NCI-H1048 (cell line): ENCODE results near the gene NXPE1.
"Not testable (repeated sequence)": the region's sequence is repeated elsewhere in the genome, so short reads cannot be mapped to it uniquely, and the experiment has no call there.

Source experiments
- DNase-seq: peaks from one replicate; lab custom pipeline; 2025; lab: John Stamatoyannopoulos, UW

The NXPE1 gene

DNA sequence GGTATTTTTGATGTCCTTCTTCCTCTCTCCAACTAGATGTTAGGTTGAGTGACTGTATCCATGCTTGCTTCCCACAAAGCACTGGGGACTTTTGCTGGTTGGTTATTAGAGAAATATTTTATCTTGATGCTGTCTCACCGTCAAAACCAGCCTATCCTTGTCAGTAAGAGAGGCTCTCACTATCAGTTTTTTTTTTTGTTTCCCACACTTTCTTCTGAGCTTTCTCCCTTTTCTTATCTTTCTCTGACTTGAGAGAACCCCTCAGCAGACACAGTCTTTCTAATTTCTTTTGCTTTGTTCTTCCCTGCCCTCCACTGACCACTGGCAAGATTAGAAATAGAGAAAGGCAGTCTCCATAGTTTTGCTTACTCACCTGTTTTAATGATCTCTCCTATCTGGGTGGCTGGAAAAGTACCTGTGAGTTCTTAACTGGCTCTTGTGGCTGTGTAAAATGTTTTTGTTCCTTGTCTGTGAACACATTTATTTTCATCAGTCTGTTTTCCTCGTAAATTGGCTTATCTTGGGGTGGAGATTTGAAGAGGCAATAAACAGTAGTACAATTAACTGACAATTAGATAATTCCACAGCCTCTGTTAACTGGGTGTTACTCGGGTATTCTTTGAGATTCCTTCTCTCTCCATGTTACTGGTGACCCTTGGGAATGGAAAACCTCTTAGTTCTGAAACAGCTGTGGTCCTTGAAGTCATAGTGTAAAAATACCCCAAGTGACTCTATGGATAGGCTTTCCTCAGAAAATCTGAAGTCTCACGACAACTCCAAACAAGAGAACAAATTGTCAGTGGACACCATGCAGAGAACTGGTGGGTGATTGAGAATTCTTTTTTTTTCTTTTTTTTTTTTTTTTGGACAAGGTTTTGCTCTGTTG lies at the start of gene NXPE1:
Gene NXPE1 (minus strand): TSS at position 457 of the 886 bp plus-strand sequence. CDS start 8,680 bp downstream, outside the sequence.
- no peak for DNase-seq

DNA sequence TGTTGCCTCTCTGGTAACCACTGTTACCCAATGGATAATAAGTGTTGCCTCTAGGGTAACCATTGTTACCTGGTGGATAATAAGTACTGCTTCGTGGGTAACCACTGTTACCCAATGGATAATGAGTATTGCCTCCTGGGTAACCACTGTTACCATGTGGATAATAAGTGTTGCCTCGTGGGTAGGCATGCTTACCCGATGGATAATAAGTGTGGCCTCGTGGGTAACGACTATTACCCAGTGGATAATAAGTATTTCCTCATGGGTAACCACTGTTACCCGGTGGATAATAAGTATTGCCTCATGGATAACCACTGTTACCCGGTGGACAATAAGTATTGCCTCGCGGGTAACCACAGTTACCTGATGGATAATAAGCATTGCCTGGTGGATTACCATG lies 49.7 kb upstream of the NXPE1 start:
- no peak for DNase-seq

DNA sequence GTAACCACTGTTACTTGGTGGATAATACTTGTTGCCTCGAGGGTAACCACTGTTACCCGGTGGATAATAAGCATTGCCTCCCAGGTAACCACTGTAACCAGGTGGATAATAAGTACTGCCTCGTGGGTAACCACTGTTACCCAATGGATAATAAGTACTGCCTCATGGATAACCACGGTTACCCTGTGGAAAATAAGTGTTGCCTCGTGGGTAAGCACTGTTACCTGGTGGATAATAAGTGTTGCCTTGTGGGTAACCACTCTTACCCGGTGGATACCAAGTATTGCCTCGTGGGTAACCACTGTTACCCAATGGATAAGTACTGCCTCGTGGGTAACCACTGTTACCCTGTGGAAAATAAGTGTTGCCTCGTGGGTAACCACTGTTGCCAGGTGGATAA lies 48.9 kb upstream of the NXPE1 start:
- DNase-seq: not testable (repeated sequence)

DNA sequence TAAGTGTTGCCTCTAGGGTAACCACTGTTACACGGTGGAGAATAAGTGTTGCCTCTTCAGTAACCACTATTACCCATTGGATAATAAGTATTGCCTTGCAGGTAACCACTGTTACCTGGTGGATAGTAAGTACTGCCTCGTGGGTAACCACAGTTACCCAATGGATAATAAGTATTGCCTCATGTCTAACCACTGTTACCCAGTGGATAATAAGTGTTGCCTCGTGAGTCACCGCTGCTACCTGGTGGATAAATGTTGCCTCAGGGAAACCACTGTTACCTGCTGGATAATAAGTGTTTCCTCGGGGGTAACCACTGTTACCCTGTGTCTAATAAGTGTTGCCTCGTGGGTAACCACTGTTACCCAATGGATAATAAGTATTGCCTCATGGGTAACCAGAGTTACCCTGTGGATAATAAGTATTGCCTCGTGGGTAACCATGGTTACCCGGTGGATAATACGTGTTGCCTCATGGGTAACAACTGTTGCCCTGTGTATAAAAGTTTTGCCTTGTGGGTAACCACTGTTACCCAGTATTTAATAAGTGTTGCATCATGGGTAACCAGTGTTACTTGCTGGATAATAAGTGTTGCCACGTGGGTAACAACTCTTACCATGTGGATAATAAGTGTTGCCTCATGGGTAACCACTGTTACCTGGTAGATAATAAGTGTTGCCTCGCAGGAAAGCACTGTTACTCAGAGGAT lies 48.2 kb upstream of the NXPE1 start:
- no peak for DNase-seq

DNA sequence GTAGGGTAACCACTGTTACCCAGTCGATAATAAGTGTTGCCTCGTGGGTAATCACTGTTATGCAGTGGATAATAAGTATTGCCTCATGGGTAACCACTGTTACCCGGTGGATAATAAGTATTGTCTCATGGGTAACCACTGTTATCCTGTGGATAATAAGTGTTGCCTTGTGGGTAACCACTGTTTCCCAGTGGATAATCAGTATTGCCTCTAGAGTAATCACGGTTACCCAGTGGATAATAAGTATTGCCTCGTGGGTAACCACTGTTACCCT lies 47.1 kb upstream of the NXPE1 start:
- not testable (repeated sequence) for DNase-seq

DNA sequence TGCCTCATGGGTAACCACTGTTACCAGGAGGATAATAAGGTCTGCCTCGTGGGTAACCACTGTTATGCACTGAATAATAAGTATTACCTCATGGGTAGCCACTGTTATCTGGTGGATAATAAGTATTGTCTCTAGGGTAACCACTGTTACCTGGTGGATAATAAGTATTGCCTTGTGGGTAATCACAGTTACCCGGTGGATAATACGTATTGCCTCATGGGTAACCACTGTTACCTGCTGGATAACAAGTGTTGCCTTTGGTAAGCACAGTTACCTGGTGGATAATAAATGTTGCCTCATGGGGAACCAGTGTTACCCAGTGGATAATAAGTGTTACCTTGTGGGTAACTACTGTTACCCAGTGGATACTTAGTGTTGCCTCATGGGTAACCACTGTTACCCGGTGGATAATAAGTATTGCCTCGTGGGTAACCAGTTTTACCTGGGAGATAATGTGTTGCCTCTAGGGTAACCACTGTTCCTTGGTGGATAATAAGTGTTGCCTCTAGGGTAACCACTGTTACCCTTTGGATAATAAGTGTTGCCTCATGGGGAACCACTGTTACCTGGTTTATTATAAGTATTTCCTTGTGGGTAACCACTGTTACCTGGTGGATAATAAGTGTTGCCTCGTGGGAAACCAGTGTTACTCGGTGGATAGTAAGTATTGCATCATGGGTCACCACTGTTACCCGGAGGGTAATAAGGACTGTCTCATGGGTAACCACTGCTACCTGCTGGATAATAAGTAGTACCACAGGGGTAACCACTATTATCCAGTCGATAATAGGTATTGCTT lies 46.5 kb upstream of the NXPE1 start:
- DNase-seq: no peak

DNA sequence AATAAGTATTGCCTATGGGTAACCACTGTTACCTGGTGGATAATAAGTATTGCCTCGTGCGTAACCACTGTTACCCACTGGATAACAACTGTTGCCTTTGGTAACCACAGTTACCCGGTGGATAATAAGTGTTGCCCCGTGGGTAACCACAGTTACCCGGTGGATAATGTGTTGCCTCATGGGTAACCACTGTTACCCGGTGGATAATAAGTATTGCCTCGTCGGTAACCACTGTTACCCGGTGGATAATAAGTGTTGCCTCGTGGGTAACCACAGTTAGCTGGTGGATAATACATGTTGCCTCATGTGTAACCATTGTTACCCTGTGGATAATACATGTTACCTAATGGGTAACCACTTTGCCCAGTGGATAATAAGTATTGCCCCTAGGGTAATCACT lies 45.7 kb upstream of the NXPE1 start:
- no peak for DNase-seq

DNA sequence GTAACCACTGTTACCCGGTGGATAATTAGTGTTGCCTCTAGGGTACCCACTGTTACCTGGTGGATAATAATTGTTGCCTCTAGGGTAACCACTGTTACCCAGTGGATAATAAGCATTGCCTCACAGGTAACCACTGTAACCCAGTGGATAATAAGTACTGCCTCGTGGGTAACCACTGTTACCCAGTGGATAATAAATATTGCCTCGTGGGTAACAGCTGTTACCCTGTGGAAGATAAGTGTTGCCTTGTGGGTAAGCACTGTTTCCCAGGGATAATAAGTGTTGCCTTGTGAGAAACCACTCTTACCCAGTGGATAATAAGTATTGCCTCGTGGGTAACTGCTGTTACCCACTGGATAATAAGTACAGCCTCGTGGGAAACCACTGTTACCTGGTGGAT lies 45.2 kb upstream of the NXPE1 start:
- DNase-seq: no peak

DNA sequence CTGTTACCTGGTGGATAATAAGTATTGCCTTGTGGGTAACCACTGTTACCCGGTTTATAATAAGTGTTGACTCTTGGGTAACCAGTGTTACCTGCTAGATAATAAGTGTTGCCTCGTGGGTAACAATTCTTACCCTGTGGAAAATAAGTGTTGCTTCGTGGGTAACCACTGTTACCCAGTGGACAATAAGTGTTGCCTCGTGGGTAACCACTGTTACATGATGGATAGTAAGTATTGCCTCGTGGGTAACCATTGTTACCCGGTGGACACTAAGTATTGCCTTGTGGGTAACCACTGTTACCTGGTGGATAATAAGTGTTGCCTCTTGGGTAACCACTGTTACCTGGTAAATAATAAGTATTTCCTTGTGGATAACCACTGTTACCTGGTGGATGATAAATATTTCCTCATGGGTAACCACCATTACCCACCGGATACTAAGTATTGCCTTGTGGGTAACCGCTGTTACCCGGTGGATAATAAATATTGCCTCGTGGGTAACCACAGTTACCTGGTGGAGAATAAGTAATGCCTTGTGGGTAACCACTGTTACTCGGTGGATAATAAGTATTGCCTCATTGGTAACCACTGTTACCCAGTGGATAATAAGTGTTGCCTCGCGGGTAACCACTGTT lies 44.6 kb upstream of the NXPE1 start:
- no peak for DNase-seq

DNA sequence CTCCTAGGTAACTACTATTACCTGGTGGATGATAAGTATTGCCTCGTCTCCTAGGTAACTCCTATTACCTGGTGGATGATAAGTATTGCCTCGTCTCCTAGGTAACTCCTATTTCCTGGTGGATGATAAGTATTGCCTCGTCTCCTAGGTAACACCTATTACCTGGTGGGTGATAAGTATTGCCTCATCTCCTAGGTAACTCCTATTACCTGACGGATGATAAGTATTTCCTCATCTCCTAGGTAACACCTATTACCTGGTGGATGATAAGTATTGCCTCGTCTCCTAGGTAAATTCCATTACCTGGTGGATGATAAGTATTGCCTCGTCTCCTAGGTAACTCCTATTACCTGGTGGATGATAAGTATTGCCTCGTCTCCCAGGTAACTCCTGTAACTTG lies 43.5 kb upstream of the NXPE1 start:
- DNase-seq: not testable (repeated sequence)

DNA sequence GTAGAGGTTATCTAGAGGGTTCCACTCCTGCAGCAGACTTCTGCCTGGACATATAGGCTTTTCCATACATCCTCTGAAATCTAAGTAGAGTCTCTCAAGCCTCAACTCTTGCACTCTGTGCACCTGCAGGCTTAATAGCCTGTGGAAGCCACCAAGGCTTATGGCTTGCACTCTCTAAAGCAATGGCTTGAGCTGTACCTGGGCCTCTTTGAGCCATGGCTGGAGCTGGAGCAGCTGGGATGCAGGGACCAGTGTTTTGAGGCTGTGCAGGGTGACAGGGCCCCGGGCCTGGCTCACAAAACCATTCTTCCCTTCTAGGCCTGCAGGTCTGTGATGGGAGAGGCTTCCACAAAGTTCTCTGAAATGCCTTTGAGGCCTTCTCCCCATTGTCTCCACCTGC lies 38.8 kb upstream of the NXPE1 start:
- no peak for DNase-seq

DNA sequence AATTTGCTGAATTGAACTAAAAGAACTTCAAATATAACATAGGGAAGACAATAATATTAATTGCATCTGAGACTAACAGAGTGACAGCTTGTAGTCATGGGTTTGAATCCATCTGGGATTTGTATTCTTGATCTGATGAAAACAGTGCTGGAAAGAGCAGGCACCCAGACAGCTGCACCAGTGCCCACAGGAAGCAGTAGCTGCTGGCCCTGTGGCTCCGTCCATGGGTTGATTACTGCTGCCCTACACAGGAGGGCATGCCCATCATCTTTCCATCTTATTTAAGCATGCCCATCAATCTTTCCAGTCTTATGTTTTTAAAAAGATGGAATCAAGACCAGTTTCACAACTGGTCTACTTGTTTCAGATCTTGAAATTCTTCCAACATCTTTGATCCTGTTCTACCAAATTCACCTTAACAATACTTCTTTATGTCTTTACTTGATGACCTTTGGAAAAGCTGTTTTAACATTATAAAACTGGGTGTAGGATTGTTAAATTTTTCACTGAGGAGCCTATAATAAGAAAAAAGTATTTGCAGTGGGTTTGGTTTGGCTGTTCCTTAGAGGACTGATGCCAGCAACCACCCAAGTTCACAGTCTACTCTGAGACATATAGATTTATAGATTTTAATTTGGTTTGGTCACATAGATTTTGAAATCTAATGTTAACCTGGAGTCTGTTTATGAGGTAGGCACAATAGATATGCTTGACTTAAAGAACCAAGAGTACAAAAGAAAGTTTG lies 36.7 kb upstream of the NXPE1 start:
- no peak for DNase-seq

DNA sequence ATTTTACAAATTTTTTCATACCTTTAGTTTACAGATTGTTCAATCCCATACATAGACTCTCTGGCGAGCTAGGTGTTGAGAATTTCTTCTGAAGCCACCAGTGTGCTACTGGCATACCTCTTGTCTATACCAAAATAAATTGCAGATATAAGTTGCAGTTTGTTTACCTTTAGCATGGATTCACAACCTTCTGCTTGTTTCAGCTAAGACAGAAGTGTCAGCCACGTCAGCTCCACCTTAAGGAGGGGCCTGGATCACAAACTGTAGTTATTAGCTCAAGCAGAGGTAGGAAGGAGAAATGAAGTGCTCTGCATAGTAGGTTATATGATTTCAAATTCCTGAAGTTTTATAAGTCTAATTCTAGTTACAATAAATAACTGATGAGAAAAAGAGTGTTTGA lies 35.9 kb upstream of the NXPE1 start, which contains the start of gene NXPE4:
Gene NXPE4 (minus strand): TSS at position 216 of the 400 bp plus-strand sequence. CDS start 1,027 bp downstream, outside the sequence.
- no peak for DNase-seq

DNA sequence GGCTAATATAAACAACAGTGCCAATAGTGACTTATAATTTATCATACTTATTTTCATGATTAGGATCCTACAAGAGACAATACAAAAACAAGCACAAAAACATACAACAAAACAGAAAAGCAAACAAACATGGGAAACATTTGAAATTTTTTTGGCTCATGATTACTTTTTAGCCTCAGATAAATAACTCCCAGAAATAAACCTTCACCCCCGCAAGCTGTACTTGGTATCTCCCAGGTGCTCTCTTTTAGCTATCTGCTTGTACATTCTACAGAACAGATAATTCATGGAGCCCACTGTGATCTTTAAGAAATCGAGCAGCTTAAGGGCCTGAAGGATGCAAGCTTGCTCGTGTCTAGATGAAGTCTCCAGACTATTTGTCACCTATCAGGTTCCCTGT lies 35.0 kb upstream of the NXPE1 start:
- no peak for DNase-seq

DNA sequence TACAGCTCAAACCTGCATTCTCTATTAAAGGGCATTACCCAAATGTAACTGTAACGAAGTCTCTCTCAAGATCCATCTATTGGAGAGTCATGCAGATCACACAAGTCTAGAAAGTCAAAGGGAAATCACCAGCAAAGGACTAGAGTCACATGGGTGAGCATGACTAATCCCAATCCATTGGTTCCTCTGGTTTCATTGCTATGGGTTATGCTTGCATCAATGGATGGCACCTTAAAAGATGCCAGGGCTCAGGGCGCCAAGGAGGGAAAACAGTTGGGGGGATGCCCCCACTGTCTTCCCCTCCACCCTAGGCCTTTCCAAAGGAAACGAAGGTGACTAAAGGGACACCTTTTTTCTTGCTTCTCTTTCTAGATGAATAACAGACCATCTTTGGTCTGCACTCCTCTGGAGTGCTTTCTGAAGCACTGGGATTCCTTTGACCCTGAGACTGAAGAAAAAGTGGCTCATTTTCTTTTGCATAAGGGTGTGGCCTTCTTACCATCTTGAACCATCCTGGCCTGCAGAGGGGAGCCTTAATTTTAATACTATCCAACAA lies 27.8 kb upstream of the NXPE1 start:
- DNase-seq: no peak

DNA sequence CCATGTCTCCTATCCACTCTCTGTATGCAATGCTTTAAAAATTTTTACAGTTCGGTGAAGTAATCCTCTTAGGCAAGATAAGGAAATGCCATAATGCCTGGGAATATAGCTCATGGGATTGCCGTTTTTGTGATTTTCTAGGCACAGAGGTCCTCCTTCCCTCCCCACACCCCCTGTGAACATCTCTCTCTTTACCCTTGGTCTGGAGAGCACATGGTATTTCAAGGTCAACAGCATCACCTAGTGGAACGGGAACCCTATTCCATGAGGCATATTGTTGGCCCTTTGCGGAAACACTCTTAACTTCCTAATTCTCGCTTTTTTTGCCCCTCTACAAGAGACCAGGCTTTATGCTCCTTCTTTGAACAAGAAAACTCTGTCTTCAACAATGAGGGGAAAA lies 27.1 kb upstream of the NXPE1 start:
- DNase-seq: no peak

DNA sequence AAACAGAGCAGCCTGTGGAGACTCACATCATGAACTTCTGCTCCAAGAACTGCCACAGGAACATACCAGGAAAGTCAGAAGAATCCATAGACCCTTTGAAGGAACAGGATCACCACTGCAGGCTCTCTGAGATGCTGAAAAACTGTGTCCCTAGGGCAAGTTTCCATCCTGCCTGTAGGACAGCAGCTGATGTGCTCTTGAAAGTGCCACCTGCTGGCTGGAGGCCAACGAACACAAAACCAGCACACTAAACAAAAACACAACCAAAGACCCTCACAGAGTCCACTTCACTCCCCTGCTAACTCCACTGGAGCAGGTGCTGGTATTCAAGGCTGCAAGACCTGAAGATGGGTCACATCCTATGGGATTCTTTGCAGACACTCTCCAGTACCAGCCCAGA lies 12.0 kb upstream of the NXPE1 start:
- DNase-seq: no peak

DNA sequence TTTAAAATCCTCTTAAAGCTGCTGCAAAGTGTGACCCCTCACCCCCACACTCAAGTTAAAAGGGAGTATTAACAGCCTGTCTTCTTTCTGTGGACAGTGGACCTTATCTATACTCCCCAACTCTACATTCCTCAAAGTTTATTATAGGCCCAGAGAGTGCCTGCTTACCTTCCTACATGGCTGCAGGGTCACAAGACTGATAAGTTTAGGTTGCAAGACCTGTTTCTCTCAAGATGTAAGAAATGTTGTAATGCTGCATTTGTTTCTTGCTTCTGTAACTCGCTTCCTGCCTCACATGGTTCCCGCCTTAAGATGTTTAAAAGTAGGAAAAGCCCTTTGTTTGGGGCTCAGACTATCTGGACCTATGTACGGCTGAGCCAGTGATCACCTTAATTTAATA lies 10.1 kb upstream of the NXPE1 start:
- no peak for DNase-seq

DNA sequence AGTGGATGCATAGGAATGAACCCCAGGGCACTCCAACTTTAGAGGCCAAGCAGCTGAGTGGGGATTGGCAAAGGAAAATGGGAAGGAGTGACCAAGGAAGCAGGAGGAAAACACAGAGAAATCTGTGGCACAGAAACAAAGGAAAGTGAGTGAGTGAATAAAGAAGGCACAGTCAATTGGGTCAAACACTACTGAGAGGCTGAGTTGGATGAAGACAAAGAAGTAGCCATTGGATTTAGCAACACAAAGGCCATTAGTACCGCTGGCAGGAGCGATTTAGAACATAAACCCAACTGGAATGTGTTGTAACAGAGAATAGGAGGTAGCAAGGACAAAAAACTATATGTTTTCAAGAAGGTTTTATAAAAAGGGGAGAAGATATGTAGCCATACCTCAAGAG lies 6.6 kb upstream of the NXPE1 start:
- DNase-seq: no peak

DNA sequence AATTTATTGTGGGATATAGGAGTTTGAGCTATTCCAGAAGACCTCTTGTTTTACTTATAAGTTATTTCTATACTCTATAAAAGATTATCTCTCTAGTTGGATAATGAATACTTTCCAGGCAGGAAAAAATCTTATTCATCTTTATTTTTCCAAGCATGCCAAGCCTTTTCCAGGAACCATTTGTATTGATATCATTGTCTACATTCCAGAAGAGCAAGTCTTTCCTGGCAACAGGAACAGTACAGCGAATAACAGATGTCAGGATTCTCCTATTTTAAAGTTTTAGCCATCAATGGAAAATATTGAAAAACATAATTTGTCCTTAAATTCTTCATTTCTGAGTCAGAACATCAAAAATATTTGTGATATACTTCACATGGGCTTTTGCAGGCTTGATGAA lies 5.2 kb upstream of the NXPE1 start:
- DNase-seq: no peak

DNA sequence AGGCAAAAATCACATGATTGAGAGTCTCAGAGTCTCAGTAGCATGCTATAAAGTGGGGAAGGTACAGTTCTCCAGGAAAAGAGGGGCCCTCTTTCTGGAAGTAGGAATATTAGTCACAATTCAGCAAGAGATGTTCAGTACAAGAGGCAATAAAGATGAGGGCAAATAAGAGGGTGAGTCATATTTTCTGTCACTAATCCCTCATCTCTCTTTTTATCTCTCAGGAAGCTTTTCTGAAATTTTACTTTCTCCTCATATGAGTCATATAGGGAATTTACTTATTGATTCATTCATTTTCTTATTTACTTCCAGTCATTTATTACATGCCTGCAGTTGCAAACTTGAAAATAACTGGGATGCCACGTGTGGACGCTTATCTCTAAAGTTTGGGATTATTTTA lies 3.4 kb upstream of the NXPE1 start:
- DNase-seq: no peak
